Measurements from ENCODE around the gene DTNBP1.
"Not testable (repeated sequence)": the region's sequence is repeated elsewhere in the genome, so short reads cannot be mapped to it uniquely, and the experiment has no call there.

Gene DTNBP1

GRCh38 chr6:15662326-15663129, at the start of gene DTNBP1:
TSS of gene DTNBP1 (minus strand) at chr6:15663028. CDS start at chr6:15662869, 159 bp downstream.
- peak; percentile 78 for DNase-seq

- DNase-seq = no peak
Observed at GRCh38 chr6:15709651-15710269, 46.9 kb upstream of the DTNBP1 start.

- no peak for DNase-seq
Observed at GRCh38 chr6:15708231-15708630, 45.4 kb upstream of the DTNBP1 start.

- no peak for DNase-seq
Observed at GRCh38 chr6:15705981-15706380, 43.2 kb upstream of the DTNBP1 start.

- DNase-seq = no peak
Observed at GRCh38 chr6:15698471-15698870, 35.6 kb upstream of the DTNBP1 start.

GRCh38 chr6:15697895-15698294, 35.1 kb upstream of the DTNBP1 start:
- DNase-seq = no peak

- DNase-seq = peak; percentile 90
Observed at GRCh38 chr6:15691250-15691869, 28.5 kb upstream of the DTNBP1 start.

- no peak for DNase-seq
Observed at GRCh38 chr6:15690510-15690909, 27.7 kb upstream of the DTNBP1 start.

- DNase-seq = no peak
Observed at GRCh38 chr6:15689586-15690482, 27.0 kb upstream of the DTNBP1 start.

GRCh38 chr6:15685619-15686018, 22.8 kb upstream of the DTNBP1 start:
- DNase-seq = no peak

- no peak for DNase-seq
Observed at GRCh38 chr6:15682965-15683822, 20.4 kb upstream of the DTNBP1 start.

- DNase-seq = no peak
Observed at GRCh38 chr6:15681946-15682345, 19.1 kb upstream of the DTNBP1 start.

- no peak for DNase-seq
Observed at GRCh38 chr6:15678514-15678913, 15.7 kb upstream of the DTNBP1 start.

GRCh38 chr6:15677822-15678221, 15.0 kb upstream of the DTNBP1 start:
- no peak for DNase-seq

GRCh38 chr6:15675536-15676220, 12.8 kb upstream of the DTNBP1 start:
- DNase-seq = no peak

GRCh38 chr6:15674690-15675386, 12.0 kb upstream of the DTNBP1 start:
- DNase-seq = no peak

- DNase-seq = no peak
Observed at GRCh38 chr6:15673666-15674065, 10.8 kb upstream of the DTNBP1 start.

- no peak for DNase-seq
Observed at GRCh38 chr6:15672818-15673217, 10.0 kb upstream of the DTNBP1 start.

GRCh38 chr6:15672291-15672690, 9.5 kb upstream of the DTNBP1 start:
- no peak for DNase-seq

GRCh38 chr6:15668918-15669317, 6.1 kb upstream of the DTNBP1 start:
- DNase-seq = no peak

GRCh38 chr6:15666896-15667295, 4.1 kb upstream of the DTNBP1 start:
- not testable (repeated sequence) for DNase-seq

Measured in EL (cell line).